AG10803 (cell line): ENCODE measurements around the gene C16orf46.

Experiments used
- DNase-seq: peaks from one replicate; pipeline ENCODE4 v3.0.0; 2010; ENCODE audit warnings: low read depth
- H3K4me3 ChIP-seq: 2 replicates; pipeline ENCODE4 v1.5.1; 2011; ENCODE audit warnings: mild to moderate bottlenecking, low read length, control low read depth
- TF ChIP-seq, protein P1 (sequence below): conservative IDR thresholded peaks from 2 replicates; pipeline ENCODE4 v1.5.1; 2011; ENCODE audit warnings: mild to moderate bottlenecking, low read length, control low read depth, inconsistent platforms

The C16orf46 gene

DNA sequence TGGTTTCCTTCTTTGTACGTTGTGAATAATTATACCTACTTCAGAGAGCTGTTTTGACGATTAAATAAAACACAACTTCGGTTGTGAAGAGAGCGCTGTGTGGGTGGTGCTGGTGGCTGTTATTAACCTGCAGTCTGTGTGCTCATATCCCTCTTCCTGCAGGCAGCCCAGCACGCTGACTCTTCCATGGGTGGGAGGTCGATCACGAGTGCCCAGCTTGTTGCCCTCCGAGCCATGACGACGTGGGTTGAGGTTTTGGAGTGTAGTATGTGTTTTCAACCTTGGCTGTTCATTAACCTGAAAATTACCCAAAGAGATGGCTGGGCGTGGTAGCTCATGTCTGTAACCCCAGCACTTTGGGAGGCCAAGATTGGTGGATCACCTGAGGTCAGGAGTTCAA lies 30.5 kb upstream of the C16orf46 start:
- DNase-seq: no peak
- no peak overlapping the region for H3K4me3 ChIP-seq
- TF ChIP-seq, protein P1, sequence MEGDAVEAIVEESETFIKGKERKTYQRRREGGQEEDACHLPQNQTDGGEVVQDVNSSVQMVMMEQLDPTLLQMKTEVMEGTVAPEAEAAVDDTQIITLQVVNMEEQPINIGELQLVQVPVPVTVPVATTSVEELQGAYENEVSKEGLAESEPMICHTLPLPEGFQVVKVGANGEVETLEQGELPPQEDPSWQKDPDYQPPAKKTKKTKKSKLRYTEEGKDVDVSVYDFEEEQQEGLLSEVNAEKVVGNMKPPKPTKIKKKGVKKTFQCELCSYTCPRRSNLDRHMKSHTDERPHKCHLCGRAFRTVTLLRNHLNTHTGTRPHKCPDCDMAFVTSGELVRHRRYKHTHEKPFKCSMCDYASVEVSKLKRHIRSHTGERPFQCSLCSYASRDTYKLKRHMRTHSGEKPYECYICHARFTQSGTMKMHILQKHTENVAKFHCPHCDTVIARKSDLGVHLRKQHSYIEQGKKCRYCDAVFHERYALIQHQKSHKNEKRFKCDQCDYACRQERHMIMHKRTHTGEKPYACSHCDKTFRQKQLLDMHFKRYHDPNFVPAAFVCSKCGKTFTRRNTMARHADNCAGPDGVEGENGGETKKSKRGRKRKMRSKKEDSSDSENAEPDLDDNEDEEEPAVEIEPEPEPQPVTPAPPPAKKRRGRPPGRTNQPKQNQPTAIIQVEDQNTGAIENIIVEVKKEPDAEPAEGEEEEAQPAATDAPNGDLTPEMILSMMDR: no peak

DNA sequence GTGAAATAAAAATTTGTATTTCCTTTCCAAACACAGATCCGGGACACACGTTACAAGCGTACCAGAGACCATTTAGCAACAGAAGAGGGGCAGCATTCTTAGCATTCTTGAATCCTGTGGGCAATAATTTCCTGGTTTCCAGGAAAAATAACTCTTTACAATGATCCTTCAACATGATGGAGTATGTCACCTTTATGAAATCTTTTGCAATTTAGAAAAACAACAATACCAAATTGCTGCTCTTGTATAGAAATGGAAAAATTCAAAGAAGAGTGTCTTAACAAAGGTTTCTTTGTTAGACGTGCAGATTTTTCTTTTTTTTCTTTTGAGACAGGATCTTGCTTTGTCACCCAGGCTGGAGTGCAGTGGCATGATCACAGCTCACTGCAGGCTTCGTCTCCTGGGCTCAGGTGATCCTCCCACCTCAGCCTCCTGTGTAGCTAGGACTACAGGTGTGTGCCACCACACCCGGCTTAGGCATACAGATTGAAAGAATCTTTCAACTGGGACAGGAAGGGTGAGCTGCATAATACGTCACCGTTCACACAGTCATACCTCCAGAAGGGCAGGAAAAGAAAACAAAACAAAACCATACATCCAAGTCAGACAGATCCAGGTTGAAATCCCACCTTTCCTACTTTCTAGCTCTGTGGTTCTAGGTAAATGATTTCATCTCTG lies 29.9 kb upstream of the C16orf46 start:
- TF ChIP-seq, protein P1: no peak
- peak; percentile 12 for DNase-seq

DNA sequence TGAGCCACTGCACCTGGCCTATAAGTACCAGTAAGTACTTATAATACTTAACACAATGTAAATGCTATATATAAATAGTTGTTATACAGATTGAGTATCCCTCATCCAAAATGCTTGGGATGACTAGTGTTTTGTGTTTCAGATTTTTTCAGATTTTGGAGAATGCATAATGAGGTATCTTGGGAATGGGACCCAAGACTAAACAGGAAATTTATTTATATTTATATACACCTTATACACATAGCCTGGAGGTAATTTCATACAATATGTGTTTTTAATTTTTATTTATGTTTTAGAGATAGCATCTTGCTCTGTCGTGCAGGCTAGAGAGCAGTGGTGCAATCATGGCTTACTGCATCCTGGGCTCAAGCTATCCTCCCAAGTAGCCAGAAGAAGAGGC lies 28.9 kb upstream of the C16orf46 start:
- TF ChIP-seq, protein P1: no peak
- DNase-seq: no peak
- no peak overlapping the region for H3K4me3 ChIP-seq

More for the DNA sequence above, 29.9 kb upstream of the C16orf46 start:
- H3K4me3 ChIP-seq: no peak overlapping the region

DNA sequence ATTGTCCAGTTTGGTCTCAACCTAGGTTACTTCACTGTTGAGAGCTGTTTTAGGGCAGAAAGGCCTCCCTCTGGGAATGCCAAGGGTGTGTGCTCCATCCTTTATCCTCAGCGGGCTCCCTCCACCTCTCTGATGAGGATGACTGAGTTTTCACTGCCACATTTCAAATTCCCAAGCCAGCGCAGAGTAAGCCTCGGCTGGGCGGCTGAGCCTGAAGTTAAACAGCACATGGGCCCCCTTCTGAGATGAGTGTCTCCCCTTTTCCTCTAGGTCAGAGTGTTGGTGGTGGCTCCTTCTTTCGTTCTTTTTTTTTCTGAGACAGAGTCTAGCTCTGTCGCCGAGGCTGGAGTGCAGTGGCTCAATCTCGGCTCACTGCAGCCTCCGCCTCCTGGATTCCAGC lies 24.7 kb upstream of the C16orf46 start:
- no peak for DNase-seq
- no peak overlapping the region for H3K4me3 ChIP-seq
- TF ChIP-seq, protein P1: no peak

DNA sequence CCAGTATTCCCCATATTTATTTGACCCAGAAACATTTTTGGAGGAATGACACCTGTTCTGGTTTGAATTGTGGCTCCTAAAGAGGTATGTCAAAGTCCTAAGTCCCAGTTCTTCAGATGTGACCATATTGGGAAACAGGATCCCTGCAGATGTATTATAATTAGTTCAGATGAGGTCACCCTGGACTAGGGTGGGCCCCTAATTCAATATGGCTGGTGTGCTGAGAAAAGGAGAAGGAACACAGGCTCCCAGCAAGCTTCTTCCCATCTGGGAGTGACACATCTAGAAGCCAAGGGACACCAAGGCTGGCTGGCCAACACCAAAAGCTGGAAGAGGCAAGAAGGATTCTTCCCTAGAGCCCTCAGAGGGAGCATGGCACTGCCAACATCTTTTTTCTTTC lies 22.9 kb upstream of the C16orf46 start:
- DNase-seq: no peak
- no peak overlapping the region for H3K4me3 ChIP-seq
- TF ChIP-seq, protein P1: no peak

DNA sequence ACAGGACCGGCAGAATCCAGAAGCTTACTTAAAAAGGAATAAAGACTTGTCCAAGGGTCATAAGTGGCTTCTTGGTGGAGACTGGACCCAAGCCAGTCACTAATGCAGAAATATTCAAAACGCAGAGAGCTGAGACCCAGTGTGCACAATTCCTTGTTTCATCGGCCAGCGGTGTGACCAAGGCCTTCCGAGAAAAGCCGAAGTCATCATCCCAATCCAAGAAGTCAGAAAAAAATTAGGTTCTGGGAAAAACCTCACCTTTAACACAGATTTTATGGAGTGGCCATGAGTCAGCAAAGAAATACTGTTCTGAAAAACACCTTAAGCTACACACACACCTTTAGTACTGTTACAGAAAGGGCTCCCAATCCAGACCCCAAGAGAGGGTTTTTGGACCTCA lies 20.2 kb upstream of the C16orf46 start:
- no peak overlapping the region for H3K4me3 ChIP-seq
- TF ChIP-seq, protein P1: no peak

DNA sequence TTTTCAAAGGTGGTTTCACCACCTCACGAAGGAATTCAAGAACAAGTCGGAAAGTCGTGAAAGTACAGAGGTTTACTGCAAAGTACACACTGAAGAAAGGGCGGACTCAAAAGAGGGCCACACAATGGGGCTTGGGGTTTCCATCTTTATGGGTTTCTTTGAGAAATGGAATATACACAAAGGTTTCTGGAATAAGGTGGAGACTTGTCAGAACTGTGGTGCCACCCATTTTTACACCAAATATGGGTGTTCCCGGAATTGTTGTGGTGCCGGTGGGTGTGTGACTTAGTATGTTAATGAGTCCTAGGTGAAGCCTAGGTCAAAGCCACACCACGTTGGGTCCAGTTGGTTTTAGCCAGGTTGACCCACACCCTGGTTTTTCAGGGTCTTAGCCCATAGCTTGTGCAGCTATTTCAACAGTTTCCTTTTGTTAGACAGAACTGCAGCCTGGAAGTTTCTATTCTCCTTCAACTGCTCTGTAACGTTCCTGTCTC lies 19.7 kb upstream of the C16orf46 start:
- H3K4me3 ChIP-seq: peak overlapping the region; percentile 47
- DNase-seq: no peak
- TF ChIP-seq, protein P1: no peak

More for the DNA sequence above, 20.2 kb upstream of the C16orf46 start:
- DNase-seq: no peak
